SK-N-SH treated with all-trans-retinoic acid at 6 μM for 48 hours (cell line): ENCODE data around the gene BBS9.

Source experiments
- CSDC2 ChIP-seq: fragments of 250-450 bp; sonication (Bioruptor Pico); IDR thresholded peaks from 2 replicates; pipeline ENCODE4 v1.5.0; 2020; ENCODE audit warnings: mild to moderate bottlenecking, moderate library complexity
- RARB ChIP-seq: fragments of 250-450 bp; sonication (Bioruptor Pico); IDR thresholded peaks from 2 replicates; pipeline ENCODE4 v1.8.0; 2021; ENCODE audit warnings: mild to moderate bottlenecking, moderate library complexity

DNA sequence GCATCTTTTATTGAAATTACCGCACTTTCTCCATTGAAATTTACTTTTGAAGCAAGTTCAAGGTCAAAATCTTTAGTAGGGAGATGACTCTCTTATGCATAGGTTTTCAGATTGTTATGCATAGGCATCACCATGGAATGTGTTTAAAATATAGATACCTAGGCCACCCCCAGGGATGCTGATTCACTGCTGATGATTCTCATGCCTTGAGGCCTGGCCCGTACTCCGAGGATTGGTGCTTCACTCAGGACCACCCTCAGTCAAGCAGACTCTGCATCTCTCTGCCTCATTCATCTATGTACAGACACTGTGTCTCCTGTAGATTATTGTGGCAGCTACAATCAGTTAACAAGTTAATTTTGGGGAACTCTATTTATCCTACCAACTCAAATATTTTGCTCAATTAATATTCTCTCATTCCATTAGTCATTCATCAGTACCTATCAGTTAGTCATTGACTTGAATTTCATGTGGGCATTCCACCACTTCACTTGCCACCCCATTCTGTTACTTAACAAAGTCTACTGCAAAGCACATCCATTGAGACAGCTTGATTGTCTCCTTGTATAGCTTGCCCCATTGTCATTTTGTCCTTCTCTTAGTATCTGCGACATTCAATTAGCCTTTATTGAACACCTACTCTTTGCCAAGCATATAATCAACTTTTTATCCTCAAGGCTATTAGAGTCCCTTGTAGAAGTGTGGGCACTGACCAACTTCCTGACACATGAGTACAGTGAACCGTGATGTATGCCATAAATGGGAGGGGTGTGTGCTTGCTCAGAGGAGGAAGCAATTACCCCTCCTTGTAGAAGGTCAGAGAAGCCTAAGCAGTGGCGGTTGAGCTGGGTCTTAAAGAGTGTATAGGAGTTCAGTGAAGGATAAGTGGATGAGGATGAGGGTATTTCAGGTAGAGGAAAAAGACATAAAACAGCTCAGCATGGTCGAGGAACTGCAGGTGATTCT, 520.4 kb downstream of the BBS9 start:
- TF ChIP-seq CSDC2 (CRISPR knock-in tag), result no peak
- no peak for TF ChIP-seq RARB (CRISPR knock-in tag)
